C4-2B (cell line): ENCODE measurements around the gene CENATAC.
"Not testable (repeated sequence)": the region's sequence is repeated elsewhere in the genome, so short reads cannot be mapped to it uniquely, and the experiment has no call there.

Source experiments
- ZFX ChIP-seq: fragments of 450-650 bp; IDR thresholded peaks from 2 replicates; pipeline ENCODE4 v1.6.1; 2017
- TF ChIP-seq, protein P1 (sequence below): fragments of 450-650 bp; conservative IDR thresholded peaks from 2 replicates; pipeline ENCODE4 v1.5.1; 2017; ENCODE audit warnings: mild to moderate bottlenecking

DNA sequence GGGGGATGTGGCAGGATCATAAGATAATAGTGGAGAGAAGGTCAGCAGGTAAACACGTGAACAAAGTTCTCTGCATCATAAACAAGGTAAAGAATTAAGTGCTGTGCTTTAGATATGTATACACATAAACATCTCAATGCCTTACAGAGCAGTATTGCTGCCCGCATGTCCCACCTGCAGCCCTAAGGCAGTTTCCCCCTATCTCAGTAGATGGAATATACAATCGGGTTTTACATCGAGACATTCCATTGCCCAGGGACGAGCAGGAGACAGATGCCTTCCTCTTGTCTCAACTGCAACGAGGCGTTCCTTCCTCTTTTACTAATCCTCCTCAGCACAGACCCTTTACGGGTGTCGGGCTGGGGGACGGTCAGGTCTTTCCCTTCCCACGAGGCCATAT is 41.5 kb downstream of the CENATAC start:
- TF ChIP-seq, protein P1, sequence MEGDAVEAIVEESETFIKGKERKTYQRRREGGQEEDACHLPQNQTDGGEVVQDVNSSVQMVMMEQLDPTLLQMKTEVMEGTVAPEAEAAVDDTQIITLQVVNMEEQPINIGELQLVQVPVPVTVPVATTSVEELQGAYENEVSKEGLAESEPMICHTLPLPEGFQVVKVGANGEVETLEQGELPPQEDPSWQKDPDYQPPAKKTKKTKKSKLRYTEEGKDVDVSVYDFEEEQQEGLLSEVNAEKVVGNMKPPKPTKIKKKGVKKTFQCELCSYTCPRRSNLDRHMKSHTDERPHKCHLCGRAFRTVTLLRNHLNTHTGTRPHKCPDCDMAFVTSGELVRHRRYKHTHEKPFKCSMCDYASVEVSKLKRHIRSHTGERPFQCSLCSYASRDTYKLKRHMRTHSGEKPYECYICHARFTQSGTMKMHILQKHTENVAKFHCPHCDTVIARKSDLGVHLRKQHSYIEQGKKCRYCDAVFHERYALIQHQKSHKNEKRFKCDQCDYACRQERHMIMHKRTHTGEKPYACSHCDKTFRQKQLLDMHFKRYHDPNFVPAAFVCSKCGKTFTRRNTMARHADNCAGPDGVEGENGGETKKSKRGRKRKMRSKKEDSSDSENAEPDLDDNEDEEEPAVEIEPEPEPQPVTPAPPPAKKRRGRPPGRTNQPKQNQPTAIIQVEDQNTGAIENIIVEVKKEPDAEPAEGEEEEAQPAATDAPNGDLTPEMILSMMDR: not testable (repeated sequence)
- not testable (repeated sequence) for TF ChIP-seq ZFX
